HCT116 (cell line): ENCODE data around the gene ACOT12. TPM values are rescaled to one million over a fixed set of nuclear protein-coding genes. Genes with fewer than 3 reads are reported as not detected.

Experiments
- ATAC-seq: fragments of 200-7000 bp; cut with Tn5 transposase; 2 replicates; pipeline ENCODE4 v1.9.1; 2020; ENCODE audit warnings: mild to moderate bottlenecking, moderate library complexity
- BruUV-seq: library from RNA; stranded (reverse); fragments of 400-500 nt; replicated peaks from 2 replicates; lab custom pipeline; 2021; lab: Mats Ljungman, UMichigan
- CTCF ChIA-PET: fragments of 300-600 bp; sonication (Branson Sonifier 250); formaldehyde crosslinking; loops from one replicate; lab custom pipeline; 2021; ENCODE audit warnings: antibody characterized with exemption; lab: Charles Lee
- POLR2A ChIA-PET: fragments of 300-600, 350-600 bp; sonication (Branson Sonifier 250); formaldehyde crosslinking; loops from one replicate; lab custom pipeline; 2021; ENCODE audit warnings: antibody characterized with exemption; lab: Charles Lee
- RAD21 ChIA-PET, 2 experiments: fragments of 300-600 bp; sonication (Branson Sonifier 250); formaldehyde crosslinking; loops; one replicate each; lab custom pipeline; 2023; ENCODE audit warnings: low total read pairs in 2 of 2; ENCODE audit not compliant: uncharacterized antibody in 2 of 2, unreplicated experiment in 2 of 2, low non-redundant PET in 1 of 2; lab: Charles Lee
- DNase-seq: peaks from one replicate; pipeline ENCODE4 v3.0.0-alpha.2; 2010; ENCODE audit warnings: low read depth, low spot score
- H2AFZ ChIP-seq: fragments of 200-600 bp; shearing (Covaris generic), sonication (generic); 2 replicates; pipeline ENCODE4 v1.6.1; 2017; ENCODE audit warnings: low read depth, mixed run types, mixed read lengths, antibody characterized with exemption, low read length; ENCODE audit not compliant: poor library complexity, severe bottlenecking
- H3K27ac ChIP-seq: 2 replicates; pipeline ENCODE4 v1.5.1; 2012; ENCODE audit warnings: low read depth, low read length
- H3K27me3 ChIP-seq: fragments of 200-600 bp; sonication (generic); 2 replicates; pipeline ENCODE4 v1.6.1; 2016; ENCODE audit warnings: mixed run types, low read length, mixed read lengths; ENCODE audit not compliant: insufficient read depth
- H3K36me3 ChIP-seq, 2 experiments: fragments of 200-500 bp in 1 of 2; fragments of 200-600 bp in 1 of 2; sonication (Bioruptor generic) in 1 of 2; sonication (generic) in 1 of 2; 2 replicates each; pipeline versions ENCODE4 v1.5.1 to v1.6.1; 2014 to 2016; ENCODE audit warnings: low read length in 2 of 2, inconsistent platforms in 1 of 2, mixed read lengths in 1 of 2, mixed run types in 1 of 2; ENCODE audit not compliant: insufficient read depth in 2 of 2, control insufficient read depth in 1 of 2
- H3K4me1 ChIP-seq, 2 experiments: fragments of 200-600 bp in 1 of 2; sonication (generic) in 1 of 2; 2 replicates each; pipeline versions ENCODE4 v1.5.1 to v1.6.1; 2012 to 2017; ENCODE audit warnings: low read length in 2 of 2, inconsistent platforms in 1 of 2, mild to moderate bottlenecking in 1 of 2, mixed read lengths in 1 of 2, mixed run types in 1 of 2, moderate library complexity in 1 of 2; ENCODE audit not compliant: insufficient read depth in 2 of 2, control insufficient read depth in 1 of 2
- H3K4me2 ChIP-seq: fragments of 200-600 bp; sonication (generic); 2 replicates; pipeline ENCODE4 v1.6.1; 2017; ENCODE audit warnings: mixed run types, low read length, mixed read lengths
- H3K4me3 ChIP-seq, 2 experiments: fragments of 200-600 bp in 1 of 2; sonication (generic) in 1 of 2; replicated peaks in 1 of 2; 2 replicates each; pipeline ENCODE4 v1.5.1; 2011 to 2016; ENCODE audit warnings: low read length in 2 of 2, control low read depth in 1 of 2, low read depth in 1 of 2, mild to moderate bottlenecking in 1 of 2, mixed read lengths in 1 of 2, mixed run types in 1 of 2
- H3K79me2 ChIP-seq: fragments of 200-600 bp; sonication (generic); 2 replicates; pipeline ENCODE4 v1.6.1; 2017; ENCODE audit warnings: mild to moderate bottlenecking, mixed run types, low read length, moderate library complexity, mixed read lengths; ENCODE audit not compliant: insufficient read depth
- H3K9ac ChIP-seq: fragments of 200-600 bp; sonication (generic); 2 replicates; pipeline ENCODE4 v1.6.1; 2016; ENCODE audit warnings: low read length, mixed read lengths
- H3K9me2 ChIP-seq: fragments of 200-600 bp; sonication (generic), shearing (Covaris generic); 2 replicates; pipeline ENCODE4 v1.6.1; 2017; ENCODE audit warnings: mixed run types, mild to moderate bottlenecking, moderate library complexity; ENCODE audit not compliant: insufficient read depth
- H3K9me3 ChIP-seq, 2 experiments: fragments of 200-500 bp in 1 of 2; fragments of 200-600 bp in 1 of 2; sonication (Bioruptor generic) in 1 of 2; sonication (generic) in 1 of 2; 2 replicates each; pipeline ENCODE4 v1.6.1; 2014 to 2017; ENCODE audit warnings: low read length in 2 of 2, mixed read lengths in 2 of 2, inconsistent platforms in 1 of 2, low read depth in 1 of 2, mild to moderate bottlenecking in 1 of 2, mixed run types in 1 of 2, moderate library complexity in 1 of 2; ENCODE audit not compliant: control insufficient read depth in 1 of 2, insufficient read depth in 1 of 2
- H4K20me1 ChIP-seq: fragments of 200-600 bp; sonication (generic), shearing (Covaris generic); 2 replicates; pipeline ENCODE4 v1.6.1; 2017; ENCODE audit warnings: mixed run types, mild to moderate bottlenecking, moderate library complexity; ENCODE audit not compliant: insufficient read depth
- CBX3 ChIP-seq: IDR thresholded peaks from 2 replicates; pipeline ENCODE4 v1.6.1; 2012; ENCODE audit warnings: low read depth
- EZH2 ChIP-seq: fragments of 200-600 bp; sonication (generic); IDR thresholded peaks from 2 replicates; pipeline ENCODE4 v1.6.1; 2017; ENCODE audit warnings: antibody characterized with exemption, mixed run types
- EZH2phosphoT487 ChIP-seq: fragments of 200-600 bp; IDR thresholded peaks from 2 replicates; pipeline ENCODE4 v1.6.1; 2018; ENCODE audit warnings: antibody characterized with exemption, borderline replicate concordance
- FOSL1 ChIP-seq: IDR thresholded peaks from 2 replicates; pipeline ENCODE4 v1.6.1; 2012; ENCODE audit warnings: low read depth
- JUND ChIP-seq: IDR thresholded peaks from 2 replicates; pipeline ENCODE4 v1.6.1; 2012
- MAX ChIP-seq: IDR thresholded peaks from 2 replicates; pipeline ENCODE4 v1.6.1; 2012
- POLR2AphosphoS5 ChIP-seq: IDR thresholded peaks from 2 replicates; pipeline ENCODE4 v1.6.1; 2011; ENCODE audit warnings: mild to moderate bottlenecking, low read depth, low read length, moderate library complexity
- REST ChIP-seq: IDR thresholded peaks from 2 replicates; pipeline ENCODE4 v1.6.1; 2012; ENCODE audit warnings: low read depth
- SIN3A ChIP-seq: IDR thresholded peaks from 2 replicates; pipeline ENCODE4 v1.6.1; 2012; ENCODE audit warnings: low read depth
- SP1 ChIP-seq: IDR thresholded peaks from 2 replicates; pipeline ENCODE4 v1.6.1; 2012; ENCODE audit warnings: low read depth
- SRF ChIP-seq: IDR thresholded peaks from 2 replicates; pipeline ENCODE4 v1.6.1; 2012; ENCODE audit warnings: low read depth
- TCF7L2 ChIP-seq: IDR thresholded peaks from 2 replicates; pipeline ENCODE4 v1.7.0; 2011; ENCODE audit warnings: borderline replicate concordance, inconsistent platforms; ENCODE audit not compliant: insufficient read depth, insufficient read length; ENCODE audit errors: extremely low read depth
- YY1 ChIP-seq: IDR thresholded peaks from 2 replicates; pipeline ENCODE4 v1.6.1; 2011; ENCODE audit warnings: low read length, low read depth, moderate library complexity, mild to moderate bottlenecking; ENCODE audit not compliant: insufficient replicate concordance; ENCODE audit errors: extremely low read depth
- ZBTB33 ChIP-seq: IDR thresholded peaks from 2 replicates; pipeline ENCODE4 v1.6.1; 2011; ENCODE audit warnings: mild to moderate bottlenecking, low read length, moderate library complexity; ENCODE audit not compliant: insufficient replicate concordance; ENCODE audit errors: extremely low read depth
- ZNF274 ChIP-seq: fragments of 200-500 bp; sonication (Bioruptor generic); IDR thresholded peaks from 2 replicates; pipeline ENCODE4 v1.6.1; 2014; ENCODE audit warnings: mild to moderate bottlenecking, low read depth, low read length, inconsistent platforms
- intact Hi-C: fragments of 100-400 bp; cut with micrococcal nuclease; formaldehyde crosslinking; loops from 2 replicates; pipeline ENCODE4 v1.10.0; 2022
- total RNA-seq: library from RNA; stranded (reverse); gene quantifications from one replicate; pipeline ENCODE4 v1.2.1, GENCODE V29; 2021; ENCODE audit not compliant: unreplicated experiment
- TF ChIP-seq, protein P1 (sequence below): IDR thresholded peaks from 2 replicates; pipeline ENCODE4 v1.6.1; 2012
- TF ChIP-seq, protein P2 (sequence below), 3 experiments: fragments of 200-600 bp in 1 of 3; sonication (generic) in 1 of 3; IDR thresholded peaks in 2 of 3; conservative IDR thresholded peaks in 1 of 3; 2 replicates each; pipeline ENCODE4 v1.5.1; 2012 to 2017; ENCODE audit warnings: low read depth in 2 of 3, low read length in 2 of 3, antibody characterized with exemption in 1 of 3, borderline replicate concordance in 1 of 3, control low read depth in 1 of 3, mild to moderate bottlenecking in 1 of 3, mixed read lengths in 1 of 3, mixed run types in 1 of 3, moderate library complexity in 1 of 3; ENCODE audit not compliant: insufficient read depth in 1 of 3

Gene ACOT12
- total RNA-seq, 1 experiment from 2014 or later: not detected

GRCh38 chr5:81360640-81361039 is 33.3 kb downstream of the ACOT12 start (continued):
- TF ChIP-seq, protein P1, sequence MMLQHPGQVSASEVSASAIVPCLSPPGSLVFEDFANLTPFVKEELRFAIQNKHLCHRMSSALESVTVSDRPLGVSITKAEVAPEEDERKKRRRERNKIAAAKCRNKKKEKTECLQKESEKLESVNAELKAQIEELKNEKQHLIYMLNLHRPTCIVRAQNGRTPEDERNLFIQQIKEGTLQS: no peak
- no peak for TF ChIP-seq SP1
- TF ChIP-seq, protein P2, sequence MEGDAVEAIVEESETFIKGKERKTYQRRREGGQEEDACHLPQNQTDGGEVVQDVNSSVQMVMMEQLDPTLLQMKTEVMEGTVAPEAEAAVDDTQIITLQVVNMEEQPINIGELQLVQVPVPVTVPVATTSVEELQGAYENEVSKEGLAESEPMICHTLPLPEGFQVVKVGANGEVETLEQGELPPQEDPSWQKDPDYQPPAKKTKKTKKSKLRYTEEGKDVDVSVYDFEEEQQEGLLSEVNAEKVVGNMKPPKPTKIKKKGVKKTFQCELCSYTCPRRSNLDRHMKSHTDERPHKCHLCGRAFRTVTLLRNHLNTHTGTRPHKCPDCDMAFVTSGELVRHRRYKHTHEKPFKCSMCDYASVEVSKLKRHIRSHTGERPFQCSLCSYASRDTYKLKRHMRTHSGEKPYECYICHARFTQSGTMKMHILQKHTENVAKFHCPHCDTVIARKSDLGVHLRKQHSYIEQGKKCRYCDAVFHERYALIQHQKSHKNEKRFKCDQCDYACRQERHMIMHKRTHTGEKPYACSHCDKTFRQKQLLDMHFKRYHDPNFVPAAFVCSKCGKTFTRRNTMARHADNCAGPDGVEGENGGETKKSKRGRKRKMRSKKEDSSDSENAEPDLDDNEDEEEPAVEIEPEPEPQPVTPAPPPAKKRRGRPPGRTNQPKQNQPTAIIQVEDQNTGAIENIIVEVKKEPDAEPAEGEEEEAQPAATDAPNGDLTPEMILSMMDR (IDR thresholded peaks at IDR 0.05 in 2 of 3, conservative IDR thresholded peaks at IDR 0.05 in 1 of 3; ENCODE audit: borderline replicate concordance in 1 of 3, insufficient read depth in 1 of 3, low read depth in 2 of 3, low read length in 2 of 3): no peak
- no peak for TF ChIP-seq POLR2AphosphoS5
- TF ChIP-seq MAX: no peak
- TF ChIP-seq ZNF274: no peak

GRCh38 chr5:81359881-81360280 is 34.1 kb downstream of the ACOT12 start:
- BruUV-seq: no TSS peak
- ChIA-PET POLR2A (no interaction called here), RAD21 (no interaction called here), CTCF (no interaction called here)
- H3K4me1 ChIP-seq: peaks cover 0 to 7% of the 10 kb centered on the region in 2 experiments; a peak in 1 of 4 replicates
- no peaks in the 10 kb centered on the region for H3K79me2 ChIP-seq
- no peaks in the 10 kb centered on the region for H3K9me3 ChIP-seq
- DNase-seq (no peak), ATAC-seq (no peak)
- no peaks in the 10 kb centered on the region for H3K27me3 ChIP-seq
- H3K4me2 ChIP-seq: no peak overlapping the region
- H3K27ac ChIP-seq: no peak overlapping the region
- no peaks in the 10 kb centered on the region for H3K9me2 ChIP-seq
- H3K36me3 ChIP-seq: no peaks in the 10 kb centered on the region
- H3K9ac ChIP-seq: no peak overlapping the region
- H3K4me3 ChIP-seq: no peak overlapping the region
- H2AFZ ChIP-seq: no peak overlapping the region
- H4K20me1 ChIP-seq: no peaks in the 10 kb centered on the region
- intact Hi-C loops: no loop called here
- TF ChIP-seq SRF (no peak), JUND (no peak), CBX3 (no peak), YY1 (no peak), SIN3A (no peak), ZBTB33 (no peak), REST (no peak), TCF7L2 (no peak), EZH2phosphoT487 (no peak), EZH2 (no peak), FOSL1 (no peak), POLR2AphosphoS5 (no peak), ZNF274 (no peak)
- TF ChIP-seq, protein P1: no peak
